ENCODE data around the gene SRSF12.

The SRSF12 gene

DNA sequence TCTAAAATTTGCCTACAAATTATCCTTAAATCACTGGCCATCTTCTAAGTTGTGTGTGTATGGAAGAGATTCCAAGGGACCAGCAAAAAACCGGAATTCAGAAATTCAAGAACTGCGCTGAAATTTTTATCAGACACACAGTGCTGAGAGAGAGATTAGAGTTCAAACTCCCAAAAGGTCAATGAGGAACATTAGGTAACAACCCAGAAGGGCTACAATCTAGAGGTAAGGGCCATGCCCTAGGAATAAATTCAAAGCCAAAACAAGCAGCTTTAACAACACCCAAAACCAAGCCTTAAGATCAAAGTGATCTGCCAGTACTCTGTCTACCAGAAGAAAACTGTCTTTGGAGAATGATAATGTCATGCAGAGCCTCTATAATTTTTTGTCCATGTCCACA, 17.8 kb downstream of the SRSF12 start:
- CTCF ChIA-PET: no interaction called here
- DNase-seq (ENCODE audit: extremely low spot score): no peak
- POLR2A ChIA-PET: no interaction called here
- TF ChIP-seq TARDBP (IDR thresholded peaks at IDR 0.05) (no peak), L3MBTL2 (conservative IDR thresholded peaks at IDR 0.05) (no peak), CTBP1 (IDR thresholded peaks at IDR 0.05; ENCODE audit: borderline replicate concordance) (no peak), ZNF384 (IDR thresholded peaks at IDR 0.05) (no peak), LEF1 (IDR thresholded peaks at IDR 0.05; ENCODE audit: borderline replicate concordance) (no peak), NFRKB (IDR thresholded peaks at IDR 0.05) (no peak), FOXM1 (IDR thresholded peaks at IDR 0.05; ENCODE audit: borderline replicate concordance) (no peak), ARNT (IDR thresholded peaks at IDR 0.05) (no peak), SUZ12 (IDR thresholded peaks at IDR 0.05) (no peak)
- TF ChIP-seq, protein P1, sequence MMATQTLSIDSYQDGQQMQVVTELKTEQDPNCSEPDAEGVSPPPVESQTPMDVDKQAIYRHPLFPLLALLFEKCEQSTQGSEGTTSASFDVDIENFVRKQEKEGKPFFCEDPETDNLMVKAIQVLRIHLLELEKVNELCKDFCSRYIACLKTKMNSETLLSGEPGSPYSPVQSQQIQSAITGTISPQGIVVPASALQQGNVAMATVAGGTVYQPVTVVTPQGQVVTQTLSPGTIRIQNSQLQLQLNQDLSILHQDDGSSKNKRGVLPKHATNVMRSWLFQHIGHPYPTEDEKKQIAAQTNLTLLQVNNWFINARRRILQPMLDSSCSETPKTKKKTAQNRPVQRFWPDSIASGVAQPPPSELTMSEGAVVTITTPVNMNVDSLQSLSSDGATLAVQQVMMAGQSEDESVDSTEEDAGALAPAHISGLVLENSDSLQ (IDR thresholded peaks at IDR 0.05): no peak

DNA sequence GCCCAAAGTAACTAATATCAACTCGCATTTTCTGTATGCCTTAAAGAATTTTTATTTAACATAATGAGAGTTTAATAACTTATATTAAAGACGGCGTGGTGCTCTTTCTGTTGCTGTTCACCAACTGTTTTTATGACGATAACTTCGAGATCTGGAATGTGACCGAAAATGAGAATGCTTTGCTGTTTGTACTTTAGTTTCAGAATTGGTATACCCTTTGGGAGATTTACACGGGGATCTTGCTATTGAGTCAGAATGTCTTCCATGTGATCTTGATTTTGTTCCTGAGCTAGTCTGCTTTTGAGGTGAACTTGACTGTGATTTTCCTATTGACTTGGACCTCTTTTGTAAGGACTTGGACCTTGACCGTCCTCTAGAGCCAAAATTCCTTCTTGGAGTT, 19.4 kb downstream of the SRSF12 start:
- no peak for TF ChIP-seq BHLHE40 (IDR thresholded peaks at IDR 0.05; ENCODE audit: borderline replicate concordance)
- TF ChIP-seq L3MBTL2 (conservative IDR thresholded peaks at IDR 0.05): no peak
- no peak for TF ChIP-seq NFRKB (IDR thresholded peaks at IDR 0.05)
- TF ChIP-seq HDGF (IDR thresholded peaks at IDR 0.05; ENCODE audit: borderline replicate concordance): no peak
- no peak for TF ChIP-seq FOXK2 (IDR thresholded peaks at IDR 0.05)
- no peak for TF ChIP-seq SUZ12 (IDR thresholded peaks at IDR 0.05)
- no peak for TF ChIP-seq ELF4 (IDR thresholded peaks at IDR 0.05)
- TF ChIP-seq LEF1 (IDR thresholded peaks at IDR 0.05; ENCODE audit: borderline replicate concordance): no peak
- TF ChIP-seq TARDBP (IDR thresholded peaks at IDR 0.05): no peak
- no peak for TF ChIP-seq FOXM1 (IDR thresholded peaks at IDR 0.05; ENCODE audit: borderline replicate concordance)
- no peak for TF ChIP-seq CTBP1 (IDR thresholded peaks at IDR 0.05; ENCODE audit: borderline replicate concordance)
- no peak for TF ChIP-seq ARNT (IDR thresholded peaks at IDR 0.05)
- no peak for TF ChIP-seq FOXA1 (IDR thresholded peaks at IDR 0.05)
- TF ChIP-seq SP1 (IDR thresholded peaks at IDR 0.05): no peak
- TF ChIP-seq ZNF384 (IDR thresholded peaks at IDR 0.05): no peak
- TF ChIP-seq, protein P1 (IDR thresholded peaks at IDR 0.05): no peak
- POLR2A ChIA-PET: interaction anchor here (1.3 kb wide), 1 partner anchor 18 kb away, joined by 3 read pairs; the partner anchor contains the start of gene PNRC1
- DNase-seq (ENCODE audit: extremely low spot score): no peak
- CTCF ChIA-PET: no interaction called here

DNA sequence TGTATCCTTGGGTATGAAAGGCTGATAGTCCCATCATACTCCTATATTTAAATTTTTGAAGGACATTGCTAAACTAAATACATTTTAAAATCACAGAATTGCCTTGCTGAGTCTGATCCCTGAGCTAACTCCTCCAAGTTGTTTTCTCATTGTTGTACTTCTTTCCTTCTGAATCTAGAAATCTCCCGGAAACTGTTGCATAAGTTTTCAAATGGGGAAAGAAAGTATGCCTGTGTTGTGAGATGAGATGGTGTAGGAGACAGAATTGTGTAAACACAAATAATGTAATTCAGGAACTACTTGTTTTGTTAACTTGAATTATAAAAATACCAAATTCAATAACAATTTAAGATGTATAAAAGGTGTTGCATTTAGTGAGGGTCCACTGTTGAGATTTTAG, 30.0 kb downstream of the SRSF12 start:
- DNase-seq (ENCODE audit: extremely low spot score): no peak
- CTCF ChIA-PET: no interaction called here
- POLR2A ChIA-PET: no interaction called here
- TF ChIP-seq L3MBTL2 (conservative IDR thresholded peaks at IDR 0.05) (no peak), ZNF384 (IDR thresholded peaks at IDR 0.05) (no peak), ARNT (IDR thresholded peaks at IDR 0.05) (no peak), NFRKB (IDR thresholded peaks at IDR 0.05) (no peak), TARDBP (IDR thresholded peaks at IDR 0.05) (no peak), FOXK2 (IDR thresholded peaks at IDR 0.05) (no peak), HDGF (IDR thresholded peaks at IDR 0.05; ENCODE audit: borderline replicate concordance) (no peak), FOXA1 (IDR thresholded peaks at IDR 0.05) (no peak), SP1 (IDR thresholded peaks at IDR 0.05) (no peak), CTBP1 (IDR thresholded peaks at IDR 0.05; ENCODE audit: borderline replicate concordance) (no peak), LEF1 (IDR thresholded peaks at IDR 0.05; ENCODE audit: borderline replicate concordance) (no peak), FOXM1 (IDR thresholded peaks at IDR 0.05; ENCODE audit: borderline replicate concordance) (no peak), BHLHE40 (IDR thresholded peaks at IDR 0.05; ENCODE audit: borderline replicate concordance) (no peak)
- TF ChIP-seq, protein P1 (IDR thresholded peaks at IDR 0.05): no peak

DNA sequence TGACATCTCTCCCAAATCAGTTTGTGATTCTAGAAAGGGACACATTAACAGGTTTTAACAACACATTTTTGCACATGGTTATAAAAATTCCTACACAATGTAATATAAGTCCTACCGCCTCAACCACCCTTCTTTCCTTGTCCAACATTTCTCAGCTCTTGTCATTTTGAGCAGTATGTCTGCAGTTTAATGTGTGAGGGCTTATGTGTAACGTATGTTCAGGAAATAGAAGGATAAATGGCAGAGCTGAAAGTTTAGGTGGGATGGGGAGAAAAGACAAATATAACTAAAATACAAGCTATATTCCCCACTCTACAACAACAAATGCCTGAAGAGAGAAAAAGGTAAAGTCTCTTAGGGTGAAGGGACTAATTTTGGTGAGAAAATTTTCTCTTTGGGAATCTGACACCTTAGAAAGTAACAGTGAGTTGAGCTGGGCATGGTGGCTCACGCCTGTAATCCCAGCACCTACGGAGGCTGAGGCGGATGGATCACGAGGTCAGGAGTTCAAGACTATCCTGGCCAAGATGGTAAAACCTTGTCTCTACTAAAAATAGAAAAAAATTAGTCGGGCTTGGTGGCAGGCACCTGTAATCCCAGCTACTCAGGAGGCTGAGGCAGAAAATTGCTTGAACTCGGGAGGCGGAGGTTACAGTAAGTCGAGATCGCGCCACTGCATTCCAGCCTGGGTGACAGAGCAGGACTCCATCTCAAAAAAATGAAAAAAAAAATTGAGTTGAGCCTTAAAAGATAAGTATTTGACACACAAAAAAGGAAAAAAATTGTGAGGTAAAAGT, 32.3 kb downstream of the SRSF12 start:
- no peak for DNase-seq (ENCODE audit: extremely low spot score)
- ChIA-PET CTCF (interaction anchor here (0.6 to 1.2 kb wide), 2 partner anchors 32 to 396 kb away, joined by 3 to 4 read pairs; no protein-coding TSS in a partner anchor), POLR2A (interaction anchor here (1.1 kb wide), 1 partner anchor 61 kb away, joined by 4 read pairs; the partner anchor contains the start of gene PM20D2)
- TF ChIP-seq FOXM1 (IDR thresholded peaks at IDR 0.05; ENCODE audit: borderline replicate concordance) (no peak), FOXK2 (IDR thresholded peaks at IDR 0.05) (no peak), ZNF384 (IDR thresholded peaks at IDR 0.05) (no peak), TARDBP (IDR thresholded peaks at IDR 0.05) (no peak)
- TF ChIP-seq, protein P1 (IDR thresholded peaks at IDR 0.05): no peak

DNA sequence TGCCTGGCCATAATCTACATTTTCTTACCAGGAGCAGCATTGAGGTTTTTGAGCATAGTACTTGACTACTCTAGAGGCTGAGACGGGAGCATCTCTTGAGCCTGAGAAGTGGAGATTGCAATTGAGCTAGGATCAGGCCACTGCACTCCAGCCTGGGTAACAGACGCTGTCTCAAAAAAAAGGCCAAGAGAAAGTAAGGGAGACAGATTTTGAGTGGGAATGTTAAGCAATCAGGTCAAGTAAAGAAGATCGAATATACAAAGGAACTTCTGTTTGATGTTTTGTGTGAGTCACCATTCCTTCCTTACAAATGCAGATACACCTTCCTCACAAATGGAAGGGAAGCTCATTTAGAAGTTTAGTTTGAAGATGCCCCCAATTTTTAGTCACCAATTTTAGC, 32.9 kb downstream of the SRSF12 start:
- TF ChIP-seq SUZ12 (IDR thresholded peaks at IDR 0.05) (no peak), ELF4 (IDR thresholded peaks at IDR 0.05) (no peak), BHLHE40 (IDR thresholded peaks at IDR 0.05; ENCODE audit: borderline replicate concordance) (no peak)
- no peak for DNase-seq (ENCODE audit: extremely low spot score)
- ChIA-PET POLR2A (interaction anchor here (1.1 kb wide), 1 partner anchor 61 kb away, joined by 4 read pairs; the partner anchor contains the start of gene PM20D2), CTCF (no interaction called here)

DNA sequence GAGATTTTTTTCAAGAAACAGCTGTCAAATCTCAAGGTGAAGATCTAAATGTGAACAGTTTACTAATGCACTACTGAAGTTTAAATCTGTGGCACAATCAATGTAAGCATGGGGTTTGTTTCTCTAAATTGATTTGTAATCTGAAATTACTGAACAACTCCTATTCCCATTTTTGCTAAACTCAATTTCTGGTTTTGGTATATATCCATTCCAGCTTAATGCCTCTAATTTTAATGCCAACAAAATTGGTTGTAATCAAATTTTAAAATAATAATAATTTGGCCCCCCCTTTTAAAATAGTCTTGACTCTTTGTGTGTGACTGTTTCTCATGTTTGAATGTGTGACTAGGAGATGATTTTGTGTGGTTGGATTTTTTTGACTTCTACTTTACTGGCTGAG, 33.3 kb downstream of the SRSF12 start:
- CTCF ChIA-PET: interaction anchor here (0.8 kb wide), 1 partner anchor 101 kb away, joined by 4 read pairs; no protein-coding TSS in a partner anchor
- no peak for DNase-seq (ENCODE audit: extremely low spot score)
- POLR2A ChIA-PET: no interaction called here
- TF ChIP-seq SP1 (IDR thresholded peaks at IDR 0.05) (no peak), LEF1 (IDR thresholded peaks at IDR 0.05; ENCODE audit: borderline replicate concordance) (no peak), FOXM1 (IDR thresholded peaks at IDR 0.05; ENCODE audit: borderline replicate concordance) (no peak), ZNF384 (IDR thresholded peaks at IDR 0.05) (no peak), HDGF (IDR thresholded peaks at IDR 0.05; ENCODE audit: borderline replicate concordance) (no peak), CTBP1 (IDR thresholded peaks at IDR 0.05; ENCODE audit: borderline replicate concordance) (no peak), BHLHE40 (IDR thresholded peaks at IDR 0.05; ENCODE audit: borderline replicate concordance) (no peak), FOXK2 (IDR thresholded peaks at IDR 0.05) (no peak), ARNT (IDR thresholded peaks at IDR 0.05) (no peak), L3MBTL2 (conservative IDR thresholded peaks at IDR 0.05) (no peak), NFRKB (IDR thresholded peaks at IDR 0.05) (no peak), FOXA1 (IDR thresholded peaks at IDR 0.05) (no peak), TARDBP (IDR thresholded peaks at IDR 0.05) (no peak), ELF4 (IDR thresholded peaks at IDR 0.05) (no peak), SUZ12 (IDR thresholded peaks at IDR 0.05) (no peak)
- TF ChIP-seq, protein P1 (IDR thresholded peaks at IDR 0.05): no peak
